CD4-positive, alpha-beta T cell treated with Interleukin-10 for 1 hour (primary cell): Measurements from ENCODE around the gene GTF2I.
A peak's percentile ranks its signal among the peaks of the same experiment; 100 is the strongest.
"Not testable (repeated sequence)": the region's sequence is repeated elsewhere in the genome, so short reads cannot be mapped to it uniquely, and the experiment has no call there.

Source experiments
- DNase-seq: peaks from one replicate; pipeline ENCODE4 v3.0.0-alpha.2; 2020

GTF2I gene

GRCh38 chr7:74783595-74783994 is 126.1 kb downstream of the GTF2I start:
- not testable (repeated sequence) for DNase-seq

GRCh38 chr7:74788369-74789150 is 131.0 kb downstream of the GTF2I start:
- DNase-seq = peak; percentile 97

- DNase-seq = not testable (repeated sequence)
Measured at GRCh38 chr7:74789200-74789736, 131.8 kb downstream of the GTF2I start.

- DNase-seq = not testable (repeated sequence)
Measured at GRCh38 chr7:74797848-74798622, 140.5 kb downstream of the GTF2I start.

GRCh38 chr7:74798644-74799043 is 141.1 kb downstream of the GTF2I start:
- DNase-seq = not testable (repeated sequence)
